ENCODE results near the gene NYAP1. TPM values are rescaled to one million over a fixed set of nuclear protein-coding genes. Genes with fewer than 3 reads are reported as not detected.
"Not testable (repeated sequence)": the region's sequence is repeated elsewhere in the genome, so short reads cannot be mapped to it uniquely, and the experiment has no call there.

The NYAP1 gene
- total RNA-seq, 1 donor from 2014 or later = 0.99 TPM

DNA sequence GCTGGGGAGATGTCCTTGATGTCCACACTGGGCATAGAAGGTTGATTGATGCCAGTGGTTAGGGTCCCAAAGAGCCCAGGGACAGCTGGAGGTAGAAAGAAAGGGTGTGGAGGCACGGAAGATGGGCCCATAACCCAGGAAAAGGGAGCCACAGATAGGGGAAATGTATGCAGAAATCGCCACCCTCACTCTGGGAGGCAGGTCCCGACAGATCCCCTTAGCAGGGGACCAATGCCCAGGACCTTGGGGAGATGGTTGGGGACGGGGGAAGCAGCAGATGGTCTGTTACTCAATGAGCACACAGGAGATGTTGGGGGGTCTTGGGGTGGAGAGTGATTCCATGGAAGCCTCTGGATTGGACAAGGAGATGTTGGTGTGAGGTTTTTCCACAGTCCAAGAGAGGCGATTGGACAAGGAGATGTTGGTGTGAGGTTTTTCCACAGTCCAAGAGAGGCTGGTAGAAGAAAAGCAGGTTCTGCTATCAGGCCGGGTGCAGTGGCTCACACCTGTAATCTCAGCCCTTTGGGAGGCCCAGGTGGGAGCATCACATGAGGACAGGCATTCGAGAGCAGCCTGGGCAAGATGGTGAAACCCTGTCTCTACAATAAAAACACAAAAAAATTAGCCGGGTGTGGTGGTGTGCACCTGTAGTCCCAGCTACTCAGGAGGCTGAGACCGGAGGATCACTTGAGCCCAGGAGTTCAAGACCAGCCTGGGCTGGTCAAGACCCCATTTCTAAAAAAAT is 40.5 kb upstream of the NYAP1 start:
- TF ChIP-seq, protein P1, sequence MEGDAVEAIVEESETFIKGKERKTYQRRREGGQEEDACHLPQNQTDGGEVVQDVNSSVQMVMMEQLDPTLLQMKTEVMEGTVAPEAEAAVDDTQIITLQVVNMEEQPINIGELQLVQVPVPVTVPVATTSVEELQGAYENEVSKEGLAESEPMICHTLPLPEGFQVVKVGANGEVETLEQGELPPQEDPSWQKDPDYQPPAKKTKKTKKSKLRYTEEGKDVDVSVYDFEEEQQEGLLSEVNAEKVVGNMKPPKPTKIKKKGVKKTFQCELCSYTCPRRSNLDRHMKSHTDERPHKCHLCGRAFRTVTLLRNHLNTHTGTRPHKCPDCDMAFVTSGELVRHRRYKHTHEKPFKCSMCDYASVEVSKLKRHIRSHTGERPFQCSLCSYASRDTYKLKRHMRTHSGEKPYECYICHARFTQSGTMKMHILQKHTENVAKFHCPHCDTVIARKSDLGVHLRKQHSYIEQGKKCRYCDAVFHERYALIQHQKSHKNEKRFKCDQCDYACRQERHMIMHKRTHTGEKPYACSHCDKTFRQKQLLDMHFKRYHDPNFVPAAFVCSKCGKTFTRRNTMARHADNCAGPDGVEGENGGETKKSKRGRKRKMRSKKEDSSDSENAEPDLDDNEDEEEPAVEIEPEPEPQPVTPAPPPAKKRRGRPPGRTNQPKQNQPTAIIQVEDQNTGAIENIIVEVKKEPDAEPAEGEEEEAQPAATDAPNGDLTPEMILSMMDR (IDR thresholded peaks at IDR 0.05) = no peak
- H3K4me3 Mint-ChIP-seq (ENCODE audit: unreplicated experiment) = no peak overlapping the region
- no peaks in the 10 kb centered on the region for H3K27me3 Mint-ChIP-seq (ENCODE audit: unreplicated experiment)
- no peak for DNase-seq (ENCODE audit: extremely low spot score, unreplicated experiment)
- H3K36me3 Mint-ChIP-seq (ENCODE audit: unreplicated experiment) = no peaks in the 10 kb centered on the region
- peaks cover 9% of the 10 kb centered on the region for H3K4me1 Mint-ChIP-seq (ENCODE audit: unreplicated experiment)
- H3K9me3 Mint-ChIP-seq (ENCODE audit: unreplicated experiment) = no peaks in the 10 kb centered on the region
- no peak overlapping the region for H3K27ac Mint-ChIP-seq (ENCODE audit: unreplicated experiment)

DNA sequence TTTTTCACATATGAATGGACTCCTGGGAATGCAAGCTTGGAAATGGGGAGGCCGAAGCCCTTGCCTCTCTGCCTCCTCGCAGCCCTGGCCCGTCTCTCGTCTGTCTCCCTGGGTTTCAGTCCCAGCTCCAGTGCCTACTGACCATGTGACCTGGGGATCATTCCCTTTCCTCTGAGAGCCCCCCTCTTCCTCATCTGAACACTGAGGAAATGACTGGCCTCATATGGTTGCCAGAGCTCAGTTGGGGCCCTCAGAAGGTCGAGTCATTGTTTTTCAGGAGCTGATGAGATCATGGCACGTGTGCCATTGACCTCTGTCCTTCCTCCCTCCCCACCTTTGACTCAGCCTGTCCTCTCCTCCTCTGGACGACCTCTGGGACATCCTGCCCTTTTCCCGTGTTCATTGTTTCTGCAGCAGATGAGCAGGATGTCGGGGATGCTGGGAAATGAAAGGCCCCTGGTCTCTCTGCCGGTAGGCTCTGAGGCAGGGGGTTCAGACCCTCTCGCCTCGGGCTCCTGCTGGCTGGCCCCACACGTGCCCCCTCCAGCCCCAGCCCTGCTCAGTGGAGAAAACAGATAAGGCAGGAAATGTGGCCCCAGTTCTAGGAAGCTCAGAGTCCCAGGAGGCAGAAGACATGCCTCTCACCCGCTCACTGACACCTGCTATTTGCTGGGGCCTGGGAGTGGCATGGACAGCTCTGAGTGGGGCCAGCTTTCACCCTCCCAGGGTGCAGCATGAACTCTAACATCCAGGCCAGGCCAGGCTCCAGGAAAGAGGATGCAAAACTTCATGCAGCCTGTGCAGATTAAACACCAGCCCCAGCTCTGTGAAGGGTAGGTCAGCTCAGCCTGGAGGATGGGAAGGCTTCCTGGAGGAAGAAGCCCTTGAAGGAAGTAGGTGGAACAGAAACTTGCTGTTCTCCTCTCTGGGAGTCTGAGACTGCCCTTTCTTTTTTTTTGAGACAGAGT is 39.1 kb upstream of the NYAP1 start:
- TF ChIP-seq, protein P1 (IDR thresholded peaks at IDR 0.05) = no peak
- Mint-ChIP-seq H3K36me3 (ENCODE audit: unreplicated experiment) (no peaks in the 10 kb centered on the region), H3K27ac (ENCODE audit: unreplicated experiment) (no peak overlapping the region), H3K9me3 (ENCODE audit: unreplicated experiment) (no peaks in the 10 kb centered on the region), H3K4me3 (ENCODE audit: unreplicated experiment) (no peak overlapping the region), H3K27me3 (ENCODE audit: unreplicated experiment) (no peaks in the 10 kb centered on the region), H3K4me1 (ENCODE audit: unreplicated experiment) (peaks cover 6% of the 10 kb centered on the region)
- no peak for DNase-seq (ENCODE audit: extremely low spot score, unreplicated experiment)

DNA sequence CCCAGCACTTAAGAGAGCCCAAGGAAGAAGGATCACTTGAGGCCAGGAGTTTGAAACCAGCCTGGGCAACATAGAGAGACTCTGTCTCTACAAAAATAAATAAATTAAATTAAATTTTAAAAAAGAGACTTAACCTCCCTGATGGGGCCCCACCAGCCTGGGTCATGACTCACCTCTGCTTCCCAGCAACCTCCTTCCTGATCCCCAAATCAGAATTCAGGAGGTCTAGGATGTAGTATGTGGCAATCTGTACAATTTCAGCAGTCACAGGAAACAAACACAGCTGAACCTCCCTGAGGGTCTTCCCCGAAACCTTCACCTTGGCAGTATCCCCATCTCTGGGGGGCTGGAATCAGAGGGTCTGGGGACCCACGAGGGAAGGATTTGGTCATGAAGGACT is 37.7 kb upstream of the NYAP1 start:
- TF ChIP-seq, protein P1 (IDR thresholded peaks at IDR 0.05) = no peak
- Mint-ChIP-seq H3K27me3 (ENCODE audit: unreplicated experiment) (no peaks in the 10 kb centered on the region), H3K36me3 (ENCODE audit: unreplicated experiment) (no peaks in the 10 kb centered on the region), H3K9me3 (ENCODE audit: unreplicated experiment) (no peaks in the 10 kb centered on the region), H3K4me3 (ENCODE audit: unreplicated experiment) (no peak overlapping the region), H3K27ac (ENCODE audit: unreplicated experiment) (no peak overlapping the region), H3K4me1 (ENCODE audit: unreplicated experiment) (peaks cover 8% of the 10 kb centered on the region)
- no peak for DNase-seq (ENCODE audit: extremely low spot score, unreplicated experiment)

DNA sequence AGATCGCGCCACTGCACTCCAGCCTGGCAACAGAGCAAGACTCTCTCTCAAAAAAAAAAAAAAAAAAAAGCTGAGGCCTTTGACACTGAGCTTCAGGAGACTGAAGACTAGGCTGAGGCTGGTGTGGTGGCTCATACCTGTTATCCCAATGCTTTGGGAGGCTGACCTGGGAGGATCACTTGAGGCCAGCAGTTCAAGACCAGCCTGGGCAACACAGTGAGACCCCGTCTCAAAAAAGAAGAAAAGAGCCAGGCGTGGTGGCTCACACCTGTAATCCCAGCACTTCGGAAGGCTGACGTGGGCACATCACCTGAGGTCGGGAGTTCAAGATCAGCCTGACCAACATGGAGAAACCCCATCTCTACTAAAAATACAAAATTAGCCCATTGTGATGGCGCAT is 36.4 kb upstream of the NYAP1 start:
- H3K27ac Mint-ChIP-seq (ENCODE audit: unreplicated experiment); H3K27me3 Mint-ChIP-seq (ENCODE audit: unreplicated experiment); H3K36me3 Mint-ChIP-seq (ENCODE audit: unreplicated experiment); H3K9me3 Mint-ChIP-seq (ENCODE audit: unreplicated experiment); H3K4me1 Mint-ChIP-seq (ENCODE audit: unreplicated experiment); H3K4me3 Mint-ChIP-seq (ENCODE audit: unreplicated experiment); DNase-seq (ENCODE audit: extremely low spot score, unreplicated experiment): not testable (repeated sequence)

DNA sequence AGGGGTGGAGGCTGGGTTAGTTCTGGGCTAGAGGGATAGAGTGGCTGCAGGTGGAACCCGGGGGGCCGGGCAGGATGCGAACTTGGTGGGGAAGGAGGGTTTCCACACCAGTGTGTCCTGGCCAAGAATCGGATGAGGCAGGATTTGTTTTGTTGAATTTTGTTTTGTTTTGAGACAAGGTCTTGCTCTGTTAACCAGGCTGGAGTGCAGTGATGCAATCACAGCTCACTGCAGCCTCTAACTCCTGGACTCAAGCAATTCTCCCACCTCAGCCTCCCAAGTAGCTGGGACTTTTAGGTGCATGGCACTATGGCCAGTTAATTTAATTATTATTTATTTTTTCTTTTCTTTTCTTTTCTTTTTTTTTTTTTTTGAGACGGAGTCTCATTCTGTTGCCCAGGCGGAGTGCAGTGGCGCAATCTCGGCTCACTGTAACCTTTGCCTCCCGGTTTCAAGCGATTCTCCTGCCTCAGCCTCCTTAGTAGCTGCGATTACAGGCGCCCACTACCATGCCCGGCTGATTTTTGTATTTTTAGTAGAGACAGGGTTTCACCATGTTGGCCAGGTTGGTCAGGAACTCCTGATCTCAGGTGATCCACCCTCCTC is 34.4 kb upstream of the NYAP1 start:
- Mint-ChIP-seq H3K9me3 (ENCODE audit: unreplicated experiment) (no peaks in the 10 kb centered on the region), H3K4me3 (ENCODE audit: unreplicated experiment) (no peak overlapping the region), H3K36me3 (ENCODE audit: unreplicated experiment) (no peaks in the 10 kb centered on the region), H3K4me1 (ENCODE audit: unreplicated experiment) (peaks cover 7% of the 10 kb centered on the region), H3K27me3 (ENCODE audit: unreplicated experiment) (no peaks in the 10 kb centered on the region), H3K27ac (ENCODE audit: unreplicated experiment) (no peak overlapping the region)
- TF ChIP-seq, protein P1 (IDR thresholded peaks at IDR 0.05) = no peak
- DNase-seq (ENCODE audit: extremely low spot score, unreplicated experiment) = no peak

Measured in osteocyte (in vitro differentiated cells).